Kidney epithelial cell (primary cell): ENCODE results near the gene VWA5B1. TPM values are rescaled to one million over a fixed set of nuclear protein-coding genes. Genes with fewer than 3 reads are reported as not detected.
"Not testable (repeated sequence)": the region's sequence is repeated elsewhere in the genome, so short reads cannot be mapped to it uniquely, and the experiment has no call there.

ENCODE experiments used
- DNase-seq: peaks from one replicate; pipeline ENCODE4 v3.0.0-alpha.2; 2010; ENCODE audit warnings: low read depth
- H3K27me3 ChIP-seq: 2 replicates; pipeline ENCODE4 v1.6.0; 2011; ENCODE audit warnings: low read length; ENCODE audit not compliant: control insufficient read depth, insufficient read depth
- H3K36me3 ChIP-seq: 2 replicates; pipeline ENCODE4 v1.5.1; 2011; ENCODE audit warnings: low read length; ENCODE audit not compliant: control insufficient read depth, insufficient read depth
- H3K4me3 ChIP-seq: 2 replicates; pipeline ENCODE4 v1.5.1; 2011; ENCODE audit warnings: low read depth, mild to moderate bottlenecking, control low read depth, low read length
- total RNA-seq: library from RNA; depleted of rRNA; stranded (reverse); fragments of >200 nt; gene quantifications from 2 replicates; pipeline ENCODE4 v1.2.3, GENCODE V29; 2015
- TF ChIP-seq, protein P1 (sequence below): IDR thresholded peaks from 2 replicates; pipeline ENCODE4 v1.5.1; 2011; ENCODE audit warnings: mild to moderate bottlenecking, moderate library complexity, low read length, control low read depth, inconsistent platforms; ENCODE audit not compliant: insufficient read depth, poor library complexity, severe bottlenecking

VWA5B1 gene
- total RNA-seq, 1 donor from 2014 or later, result not detected

DNA sequence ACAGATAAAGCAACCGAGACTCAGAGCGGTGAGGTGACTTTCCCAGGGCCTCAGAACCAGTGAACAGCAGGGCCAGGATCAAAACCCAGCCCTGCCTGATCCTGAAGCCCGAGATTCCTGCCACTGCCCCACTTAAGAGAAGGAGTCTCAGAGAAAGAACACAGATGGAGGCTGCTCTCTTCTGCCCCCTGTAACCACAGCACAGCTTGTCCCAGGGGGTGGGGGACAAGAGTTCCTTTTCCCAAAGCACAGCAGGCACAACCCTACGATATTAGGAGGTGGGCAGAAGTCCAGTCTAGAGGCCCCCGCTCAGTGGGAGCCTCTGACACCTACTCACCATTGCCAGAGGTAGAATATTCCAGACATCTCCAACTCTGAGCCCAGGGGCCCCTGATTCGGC lies 24.0 kb upstream of the VWA5B1 start:
- DNase-seq, result no peak
- TF ChIP-seq, protein P1, sequence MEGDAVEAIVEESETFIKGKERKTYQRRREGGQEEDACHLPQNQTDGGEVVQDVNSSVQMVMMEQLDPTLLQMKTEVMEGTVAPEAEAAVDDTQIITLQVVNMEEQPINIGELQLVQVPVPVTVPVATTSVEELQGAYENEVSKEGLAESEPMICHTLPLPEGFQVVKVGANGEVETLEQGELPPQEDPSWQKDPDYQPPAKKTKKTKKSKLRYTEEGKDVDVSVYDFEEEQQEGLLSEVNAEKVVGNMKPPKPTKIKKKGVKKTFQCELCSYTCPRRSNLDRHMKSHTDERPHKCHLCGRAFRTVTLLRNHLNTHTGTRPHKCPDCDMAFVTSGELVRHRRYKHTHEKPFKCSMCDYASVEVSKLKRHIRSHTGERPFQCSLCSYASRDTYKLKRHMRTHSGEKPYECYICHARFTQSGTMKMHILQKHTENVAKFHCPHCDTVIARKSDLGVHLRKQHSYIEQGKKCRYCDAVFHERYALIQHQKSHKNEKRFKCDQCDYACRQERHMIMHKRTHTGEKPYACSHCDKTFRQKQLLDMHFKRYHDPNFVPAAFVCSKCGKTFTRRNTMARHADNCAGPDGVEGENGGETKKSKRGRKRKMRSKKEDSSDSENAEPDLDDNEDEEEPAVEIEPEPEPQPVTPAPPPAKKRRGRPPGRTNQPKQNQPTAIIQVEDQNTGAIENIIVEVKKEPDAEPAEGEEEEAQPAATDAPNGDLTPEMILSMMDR, result no peak
- Histone ChIP-seq H3K36me3 (no peaks in the 10 kb centered on the region), H3K4me3 (no peak overlapping the region), H3K27me3 (no peaks in the 10 kb centered on the region)

DNA sequence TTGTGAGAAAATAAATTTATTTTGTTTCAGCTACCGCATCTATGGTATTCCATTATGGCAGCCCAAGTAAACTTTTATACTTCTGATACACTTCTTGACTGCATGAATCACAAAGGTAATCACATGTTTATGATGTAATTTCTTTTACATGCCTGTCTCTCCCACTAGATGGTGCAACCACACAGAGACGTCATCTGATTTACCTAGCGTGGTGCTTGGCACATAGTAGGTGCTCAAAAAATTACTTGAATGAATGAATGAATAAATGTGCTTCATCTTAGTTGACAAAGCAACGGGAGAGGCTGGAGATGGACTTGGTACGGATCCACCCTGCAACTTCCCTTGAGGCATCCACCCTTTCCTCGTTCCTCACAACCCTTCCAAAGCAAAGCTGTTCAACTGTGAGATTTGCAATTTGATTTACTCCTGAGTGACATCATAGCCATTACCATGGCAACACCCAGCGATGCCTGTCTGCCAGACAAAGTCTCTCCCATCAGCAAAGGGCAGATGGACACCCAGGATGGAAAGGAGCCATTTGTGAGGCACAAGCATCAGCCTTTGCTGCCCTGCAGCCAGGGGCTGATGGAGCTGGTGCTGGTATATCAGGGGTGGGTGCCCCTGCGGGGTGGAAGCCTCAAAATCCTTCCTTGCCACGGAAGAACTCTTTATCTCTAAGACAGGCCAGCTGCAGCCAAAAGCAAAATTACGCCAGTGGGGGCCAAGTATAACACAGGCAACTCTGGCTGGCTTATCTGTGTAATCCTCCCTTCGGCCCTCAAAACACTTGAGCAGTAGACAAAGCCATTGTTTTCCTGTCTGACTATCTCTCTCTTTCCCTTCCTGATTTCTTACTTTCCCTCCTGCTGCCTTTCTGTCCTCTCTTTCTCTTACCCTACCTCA lies 18.9 kb upstream of the VWA5B1 start:
- H3K27me3 ChIP-seq, result no peaks in the 10 kb centered on the region
- H3K36me3 ChIP-seq, result no peaks in the 10 kb centered on the region
- TF ChIP-seq, protein P1, result peak; percentile 8
- no peak overlapping the region for H3K4me3 ChIP-seq
- DNase-seq, result no peak

DNA sequence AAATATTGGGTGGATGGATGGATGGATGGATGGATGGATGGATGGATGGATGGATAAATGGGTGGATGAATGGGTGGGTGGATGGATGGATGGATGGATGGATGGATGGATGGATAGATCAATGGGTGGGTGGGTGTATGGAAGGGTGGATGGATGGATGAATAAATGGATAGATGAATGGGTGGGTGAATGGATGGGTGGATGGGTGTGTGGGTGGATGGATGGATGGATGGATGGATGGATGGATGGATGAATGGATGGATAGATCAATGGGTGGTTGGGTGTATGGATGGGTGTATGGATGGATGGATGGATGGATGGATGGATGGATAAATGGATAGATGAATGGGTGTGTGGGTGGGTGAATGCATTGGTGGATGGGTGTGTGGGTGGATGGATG lies 17.0 kb upstream of the VWA5B1 start:
- H3K4me3 ChIP-seq, H3K27me3 ChIP-seq, H3K36me3 ChIP-seq, DNase-seq: not testable (repeated sequence)

DNA sequence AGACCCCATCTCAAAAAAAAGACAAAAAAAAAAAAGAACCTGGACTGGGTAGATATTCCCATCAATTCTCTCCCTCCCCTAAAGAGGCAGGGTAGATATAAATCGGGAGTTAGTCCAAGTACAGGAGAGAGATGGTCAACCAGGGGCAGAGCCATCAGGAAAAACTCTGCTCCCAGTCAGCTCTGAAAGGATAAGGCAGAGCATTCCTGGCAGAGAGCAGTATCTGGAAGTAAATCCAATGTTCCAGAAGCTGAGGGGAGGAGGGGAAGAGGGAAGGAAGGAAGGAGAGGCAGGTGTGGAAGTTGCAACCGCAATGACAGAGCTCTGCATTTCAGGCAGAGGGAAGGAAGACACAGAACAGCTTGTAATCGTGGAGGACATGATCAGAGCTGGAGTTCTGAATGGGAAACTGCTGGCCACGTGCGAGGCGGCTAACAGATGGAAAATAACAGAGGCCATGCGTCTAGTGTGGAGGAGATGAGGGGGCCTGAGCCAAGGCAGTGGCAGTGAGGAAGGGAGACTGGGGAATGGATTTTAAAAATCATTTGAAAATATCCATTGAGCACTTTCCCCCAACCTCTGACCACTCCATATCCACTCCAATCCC lies 15.3 kb upstream of the VWA5B1 start:
- TF ChIP-seq, protein P1, result no peak
- H3K4me3 ChIP-seq, result no peak overlapping the region
- no peak for DNase-seq

DNA sequence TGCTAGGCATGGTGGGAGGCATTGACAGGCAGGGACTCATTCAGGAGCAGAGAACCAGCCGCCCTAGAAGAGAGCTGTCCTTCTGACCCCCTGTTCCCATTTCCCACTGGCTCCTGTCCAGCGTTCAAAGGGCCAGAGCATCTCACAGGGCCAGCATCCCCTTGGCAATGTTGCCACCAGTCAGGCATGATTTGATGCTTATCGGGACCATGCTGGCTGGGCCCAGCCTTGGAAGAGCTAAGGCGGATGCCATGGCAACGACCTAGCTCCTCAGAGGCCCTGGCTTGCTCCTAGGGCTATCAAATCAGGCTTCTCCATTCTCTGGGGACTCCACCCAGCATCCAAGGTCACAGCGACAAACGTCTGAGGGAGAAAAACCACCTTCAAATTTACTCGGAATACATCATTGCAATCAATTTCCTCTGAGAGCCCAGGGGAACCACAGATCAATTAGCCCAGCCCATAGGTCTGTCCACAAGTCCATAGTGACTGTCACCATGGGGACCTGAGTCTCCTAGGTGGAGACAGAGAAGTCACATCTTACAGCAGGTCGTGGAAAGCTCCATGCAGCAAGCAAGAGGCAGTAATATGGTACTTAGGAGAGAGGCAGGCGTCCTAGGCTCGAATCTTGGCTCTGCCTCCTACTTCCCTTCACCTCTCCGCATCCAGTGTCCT lies 14.1 kb upstream of the VWA5B1 start:
- Histone ChIP-seq H3K4me3 (no peak overlapping the region), H3K27me3 (no peaks in the 10 kb centered on the region), H3K36me3 (no peaks in the 10 kb centered on the region)
- TF ChIP-seq, protein P1, result no peak
- DNase-seq, result no peak

More for the DNA sequence above, 15.3 kb upstream of the VWA5B1 start:
- Histone ChIP-seq H3K36me3 (no peaks in the 10 kb centered on the region), H3K27me3 (no peaks in the 10 kb centered on the region)

DNA sequence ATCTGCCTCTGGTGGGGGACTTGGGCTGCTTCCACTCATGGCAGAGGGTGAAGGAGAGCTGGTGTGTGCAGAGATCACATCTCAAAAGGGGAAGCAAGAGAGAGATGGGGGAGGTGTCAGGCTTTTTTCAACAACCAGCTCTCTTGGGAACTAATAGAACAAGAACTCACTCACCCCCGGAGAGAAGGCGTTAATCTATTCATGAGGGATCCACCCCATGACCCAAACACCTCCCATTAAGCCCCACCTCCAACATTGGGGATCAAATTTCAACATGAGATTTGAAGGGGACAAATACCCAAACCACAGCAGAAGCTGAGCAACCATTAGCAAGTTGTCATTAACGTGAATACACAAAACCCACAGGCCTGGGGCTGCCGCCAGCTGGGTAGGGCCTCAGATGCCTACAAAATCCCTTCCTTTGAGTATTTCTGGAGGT lies 12.0 kb upstream of the VWA5B1 start:
- H3K4me3 ChIP-seq, result no peak overlapping the region
- TF ChIP-seq, protein P1, result no peak
- no peaks in the 10 kb centered on the region for H3K36me3 ChIP-seq
- H3K27me3 ChIP-seq, result no peaks in the 10 kb centered on the region
- no peak for DNase-seq
